Endothelial cell of umbilical vein (primary cell): ENCODE measurements around the gene PHACTR1. TPM values are rescaled to one million over a fixed set of nuclear protein-coding genes. Genes with fewer than 3 reads are reported as not detected.

Source experiments
- BruUV-seq: library from RNA; stranded (reverse); fragments of 400-500 nt; replicated peaks from 2 replicates; lab custom pipeline; 2021; lab: Mats Ljungman, UMichigan
- CTCF ChIA-PET: fragments of 300-600, 350-600 bp; sonication (Branson Sonifier 250); formaldehyde crosslinking; loops from one replicate; lab custom pipeline; 2021; ENCODE audit warnings: antibody characterized with exemption, inconsistent platforms; lab: Charles Lee
- POLR2A ChIA-PET: fragments of 300-600, 350-600 bp; sonication (Branson Sonifier 250); formaldehyde crosslinking; loops from one replicate; lab custom pipeline; 2021; ENCODE audit warnings: antibody characterized with exemption, inconsistent platforms; lab: Charles Lee
- DNase-seq: peaks from one replicate; pipeline ENCODE4 v3.0.0-alpha.2; 2011; ENCODE audit warnings: low read depth, low spot score
- FAIRE-seq: peaks from 2 replicates; lab custom pipeline; 2011; peaks lifted over from hg19 to GRCh38; lab: Jason Lieb, UNC
- H2AFZ ChIP-seq: 2 replicates; pipeline ENCODE4 v1.6.0; 2012; ENCODE audit warnings: low read depth, low read length, control low read depth, inconsistent platforms
- H3K27ac ChIP-seq: 2 replicates; pipeline ENCODE4 v1.5.1; 2011; ENCODE audit warnings: low read depth, mild to moderate bottlenecking, control low read depth, low read length, moderate library complexity; ENCODE audit not compliant: insufficient read depth
- H3K27me3 ChIP-seq, 2 experiments: 2 replicates each; pipeline versions ENCODE4 v1.6.0 to v1.6.1; 2011; ENCODE audit warnings: low read length in 2 of 2, mixed read lengths in 1 of 2; ENCODE audit not compliant: control insufficient read depth in 2 of 2, insufficient read depth in 2 of 2
- H3K36me3 ChIP-seq, 2 experiments: 2 replicates in 1 of 2; 3 replicates in 1 of 2; pipeline ENCODE4 v1.5.1; 2011; ENCODE audit warnings: low read length in 2 of 2, mild to moderate bottlenecking in 1 of 2, moderate library complexity in 1 of 2; ENCODE audit not compliant: control insufficient read depth in 2 of 2, insufficient read depth in 2 of 2; ENCODE audit errors: extremely low read depth in 1 of 2
- H3K4me1 ChIP-seq: 3 replicates; pipeline ENCODE4 v1.5.1; 2011; ENCODE audit warnings: mild to moderate bottlenecking, low read length; ENCODE audit not compliant: control insufficient read depth, insufficient read depth; ENCODE audit errors: extremely low read depth
- H3K4me2 ChIP-seq: 2 replicates; pipeline ENCODE4 v1.6.1; 2011; ENCODE audit warnings: low read length, control low read depth, mixed read lengths; ENCODE audit not compliant: insufficient read depth
- H3K4me3 ChIP-seq, 3 experiments: fragments of 200-600 bp in 1 of 3; sonication (generic), shearing (Covaris generic) in 1 of 3; replicated peaks in 1 of 3; 2 replicates each; pipeline ENCODE4 v1.5.1; 2011 to 2016; ENCODE audit warnings: control low read depth in 3 of 3, low read length in 3 of 3, mild to moderate bottlenecking in 2 of 3, inconsistent platforms in 1 of 3, low read depth in 1 of 3, moderate library complexity in 1 of 3; ENCODE audit not compliant: insufficient read depth in 1 of 3
- H3K79me2 ChIP-seq: 2 replicates; pipeline ENCODE4 v1.6.0; 2012; ENCODE audit warnings: low read length, inconsistent platforms; ENCODE audit not compliant: control insufficient read depth, insufficient read depth
- H3K9ac ChIP-seq: replicated peaks from 2 replicates; pipeline ENCODE3; 2011; ENCODE audit warnings: low read length, control low read depth; ENCODE audit not compliant: insufficient read depth; ENCODE audit errors: extremely low read depth
- H3K9me1 ChIP-seq: replicated peaks from 3 replicates; pipeline ENCODE4 v1.6.0; 2011; ENCODE audit warnings: mild to moderate bottlenecking, low read length; ENCODE audit not compliant: control insufficient read depth, insufficient read depth; ENCODE audit errors: extremely low read depth
- H3K9me3 ChIP-seq: replicated peaks from 2 replicates; pipeline ENCODE4 v1.5.1; 2012; ENCODE audit warnings: low read length, inconsistent platforms; ENCODE audit not compliant: control insufficient read depth, insufficient read depth
- H4K20me1 ChIP-seq: replicated peaks from 2 replicates; pipeline ENCODE3; 2011; ENCODE audit warnings: mild to moderate bottlenecking, low read length; ENCODE audit not compliant: control insufficient read depth, insufficient read depth; ENCODE audit errors: extremely low read depth
- EZH2 ChIP-seq: IDR thresholded peaks from 2 replicates; pipeline ENCODE4 v1.6.1; 2012; ENCODE audit warnings: borderline replicate concordance, low read depth, mild to moderate bottlenecking, moderate library complexity, low read length, inconsistent platforms; ENCODE audit not compliant: severe bottlenecking
- FOS ChIP-seq: IDR thresholded peaks from 2 replicates; pipeline ENCODE4 v1.6.1; 2011; ENCODE audit warnings: mild to moderate bottlenecking, low read length, moderate library complexity, borderline replicate concordance; ENCODE audit not compliant: insufficient read depth
- GATA2 ChIP-seq: IDR thresholded peaks from 2 replicates; pipeline ENCODE4 v1.7.0; 2011; ENCODE audit warnings: low read depth, mild to moderate bottlenecking, moderate library complexity, mixed read lengths, low read length; ENCODE audit not compliant: insufficient read length, insufficient read depth
- JUN ChIP-seq: IDR thresholded peaks from 2 replicates; pipeline ENCODE4 v1.6.1; 2011; ENCODE audit warnings: borderline replicate concordance, low read depth; ENCODE audit not compliant: insufficient read length, insufficient read depth
- MYC ChIP-seq: IDR thresholded peaks from one replicate; pipeline ENCODE4 v1.6.1; 2011; ENCODE audit warnings: mild to moderate bottlenecking, low read depth, low read length
- POLR2A ChIP-seq: IDR thresholded peaks from 2 replicates; pipeline ENCODE4 v1.6.1; 2012; ENCODE audit warnings: low read depth, mild to moderate bottlenecking, control low read depth, low read length
- POLR2AphosphoS5 ChIP-seq: IDR thresholded peaks from 2 replicates; pipeline ENCODE4 v1.6.1; 2012; ENCODE audit warnings: low read depth, mild to moderate bottlenecking, control low read depth, low read length, moderate library complexity; ENCODE audit not compliant: insufficient read depth
- dilution Hi-C: fragments of 300-500 bp; cut with MboI; formaldehyde crosslinking; loops from one replicate; pipeline ENCODE4 v1.15.0; 2019; ENCODE audit warnings: low sequenced_read_pairs; ENCODE audit not compliant: extremely low pct_ligation_motif_present
- intact Hi-C: fragments of 100-400 bp; cut with micrococcal nuclease; formaldehyde crosslinking; loops from one replicate; pipeline ENCODE4 v1.10.0; 2022
- polyA plus RNA-seq, 4 experiments: library from polyadenylated mRNA; depleted of rRNA in 3 of 4; stranded (reverse) in 3 of 4; unstranded in 1 of 4; fragments of >200 nt; gene quantifications; 2 replicates each; pipeline versions ENCODE4 v1.2.1 to v1.2.3, GENCODE V29; 2011 to 2012; ENCODE audit warnings: missing spikeins in 1 of 4
- total RNA-seq: library from RNA; stranded (reverse); gene quantifications from 2 replicates; pipeline ENCODE4 v1.2.3, GENCODE V29; 2021
- TF ChIP-seq, protein P1 (sequence below), 2 donors: IDR thresholded peaks; 1 replicate in 1 of 2; 2 replicates in 1 of 2; pipeline ENCODE4 v1.5.1; 2011; ENCODE audit warnings: low read length in 2 of 2, mild to moderate bottlenecking in 2 of 2, moderate library complexity in 2 of 2, control low read depth in 1 of 2, inconsistent platforms in 1 of 2, low read depth in 1 of 2; ENCODE audit not compliant: insufficient read depth in 1 of 2; ENCODE audit errors: extremely low read depth in 1 of 2
- TF ChIP-seq, protein P2 (sequence below): IDR thresholded peaks from 2 replicates; pipeline ENCODE4 v1.6.1; 2011; ENCODE audit not compliant: insufficient read depth, insufficient read length

The PHACTR1 gene
- total and polyA plus RNA-seq, 2 donors (not counting 3 experiments of a cell fraction or from before 2014, with no cell fraction given) = 2.4 to 23.2 TPM

GRCh38 chr6:13098006-13098405 is 381.4 kb downstream of the PHACTR1 start:
- H3K4me2 ChIP-seq = no peak overlapping the region
- H3K9ac ChIP-seq = no peak overlapping the region
- no peaks in the 10 kb centered on the region for H3K9me1 ChIP-seq
- ChIA-PET CTCF (interaction anchor here (1.1 kb wide), 1 partner anchor 10 kb away, joined by 4 read pairs; no protein-coding TSS in a partner anchor), POLR2A (no interaction called here)
- BruUV-seq = no TSS peak
- H3K79me2 ChIP-seq = no peaks in the 10 kb centered on the region
- dilution Hi-C loops = no loop called here
- H3K4me1 ChIP-seq = no peaks in the 10 kb centered on the region
- H2AFZ ChIP-seq = no peak overlapping the region
- TF ChIP-seq GATA2 = no peak
- TF ChIP-seq, protein P1, sequence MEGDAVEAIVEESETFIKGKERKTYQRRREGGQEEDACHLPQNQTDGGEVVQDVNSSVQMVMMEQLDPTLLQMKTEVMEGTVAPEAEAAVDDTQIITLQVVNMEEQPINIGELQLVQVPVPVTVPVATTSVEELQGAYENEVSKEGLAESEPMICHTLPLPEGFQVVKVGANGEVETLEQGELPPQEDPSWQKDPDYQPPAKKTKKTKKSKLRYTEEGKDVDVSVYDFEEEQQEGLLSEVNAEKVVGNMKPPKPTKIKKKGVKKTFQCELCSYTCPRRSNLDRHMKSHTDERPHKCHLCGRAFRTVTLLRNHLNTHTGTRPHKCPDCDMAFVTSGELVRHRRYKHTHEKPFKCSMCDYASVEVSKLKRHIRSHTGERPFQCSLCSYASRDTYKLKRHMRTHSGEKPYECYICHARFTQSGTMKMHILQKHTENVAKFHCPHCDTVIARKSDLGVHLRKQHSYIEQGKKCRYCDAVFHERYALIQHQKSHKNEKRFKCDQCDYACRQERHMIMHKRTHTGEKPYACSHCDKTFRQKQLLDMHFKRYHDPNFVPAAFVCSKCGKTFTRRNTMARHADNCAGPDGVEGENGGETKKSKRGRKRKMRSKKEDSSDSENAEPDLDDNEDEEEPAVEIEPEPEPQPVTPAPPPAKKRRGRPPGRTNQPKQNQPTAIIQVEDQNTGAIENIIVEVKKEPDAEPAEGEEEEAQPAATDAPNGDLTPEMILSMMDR (IDR thresholded peaks at IDR 0.05; ENCODE audit: extremely low read depth in 1 of 2, insufficient read depth in 1 of 2, low read depth in 1 of 2, low read length in 2 of 2) = no peak
- no peak for TF ChIP-seq JUN
- no peak for TF ChIP-seq EZH2
- TF ChIP-seq, protein P2, sequence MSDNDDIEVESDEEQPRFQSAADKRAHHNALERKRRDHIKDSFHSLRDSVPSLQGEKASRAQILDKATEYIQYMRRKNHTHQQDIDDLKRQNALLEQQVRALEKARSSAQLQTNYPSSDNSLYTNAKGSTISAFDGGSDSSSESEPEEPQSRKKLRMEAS = no peak
- TF ChIP-seq FOS = no peak
- TF ChIP-seq MYC = no peak
- TF ChIP-seq POLR2A = no peak
- no peak for TF ChIP-seq POLR2AphosphoS5
- no peak overlapping the region for H3K4me3 ChIP-seq
- no peaks in the 10 kb centered on the region for H3K9me3 ChIP-seq
- no peaks in the 10 kb centered on the region for H4K20me1 ChIP-seq
- no peaks in the 10 kb centered on the region for H3K27me3 ChIP-seq
- DNase-seq (no peak), FAIRE-seq (no peak)
- H3K27ac ChIP-seq = no peak overlapping the region
- intact Hi-C loops = no loop called here
- H3K36me3 ChIP-seq = no peaks in the 10 kb centered on the region
